ENCODE results near the gene ABCB8.
"Not testable (repeated sequence)": the region's sequence is repeated elsewhere in the genome, so short reads cannot be mapped to it uniquely, and the experiment has no call there.

Gene ABCB8

GRCh38 chr7:150998341-150998740 lies 29.9 kb upstream of the ABCB8 start:
- no peak for DNase-seq (ENCODE audit: low spot score)

GRCh38 chr7:150999001-150999400 lies 29.2 kb upstream of the ABCB8 start:
- no peak for DNase-seq (ENCODE audit: low spot score)

- no peak for DNase-seq (ENCODE audit: low spot score)
Observed at GRCh38 chr7:150999497-151000230, 28.6 kb upstream of the ABCB8 start.

GRCh38 chr7:151000897-151001495 lies 27.3 kb upstream of the ABCB8 start:
- DNase-seq (ENCODE audit: low spot score) = no peak

GRCh38 chr7:151001546-151001945 lies 26.7 kb upstream of the ABCB8 start:
- no peak for DNase-seq (ENCODE audit: low spot score)

- no peak for DNase-seq (ENCODE audit: low spot score)
Observed at GRCh38 chr7:151003572-151003971, 24.7 kb upstream of the ABCB8 start.

GRCh38 chr7:151005566-151005965 lies 22.7 kb upstream of the ABCB8 start:
- DNase-seq (ENCODE audit: low spot score) = no peak

- DNase-seq (ENCODE audit: low spot score) = no peak
Observed at GRCh38 chr7:151006590-151007300, 21.5 kb upstream of the ABCB8 start.

- DNase-seq (ENCODE audit: low spot score) = no peak
Observed at GRCh38 chr7:151007469-151007898, 20.8 kb upstream of the ABCB8 start.

GRCh38 chr7:151008143-151008510 lies 20.1 kb upstream of the ABCB8 start:
- peak; percentile 57 for DNase-seq (ENCODE audit: low spot score)

- peak; percentile 95 for DNase-seq (ENCODE audit: low spot score)
Observed at GRCh38 chr7:151008511-151009323, 19.5 kb upstream of the ABCB8 start.

GRCh38 chr7:151009327-151010036 lies 18.8 kb upstream of the ABCB8 start:
- peak; percentile 59 for DNase-seq (ENCODE audit: low spot score)

GRCh38 chr7:151010037-151010306 lies 18.3 kb upstream of the ABCB8 start:
- no peak for DNase-seq (ENCODE audit: low spot score)

GRCh38 chr7:151010307-151011096 lies 17.7 kb upstream of the ABCB8 start:
- no peak for DNase-seq (ENCODE audit: low spot score)

GRCh38 chr7:151011097-151011409 lies 17.2 kb upstream of the ABCB8 start:
- no peak for DNase-seq (ENCODE audit: low spot score)

GRCh38 chr7:151011616-151012015 lies 16.6 kb upstream of the ABCB8 start:
- DNase-seq (ENCODE audit: low spot score) = not testable (repeated sequence)

GRCh38 chr7:151012031-151012692 lies 16.1 kb upstream of the ABCB8 start:
- no peak for DNase-seq (ENCODE audit: low spot score)

- DNase-seq (ENCODE audit: low spot score) = no peak
Observed at GRCh38 chr7:151012911-151013347, 15.3 kb upstream of the ABCB8 start.

- DNase-seq (ENCODE audit: low spot score) = no peak
Observed at GRCh38 chr7:151013356-151013732, 14.9 kb upstream of the ABCB8 start.

GRCh38 chr7:151013733-151014497 lies 14.3 kb upstream of the ABCB8 start:
- DNase-seq (ENCODE audit: low spot score) = no peak
